ENCODE measurements around the gene DUSP6.

GRCh38 chr12:89344043-89344861, 8.0 kb downstream of the DUSP6 start:
- TF ChIP-seq SP1 (IDR thresholded peaks at IDR 0.05; ENCODE audit: low read depth, low read length): no peak
- no peak for TF ChIP-seq POLR2A (IDR thresholded peaks at IDR 0.05; ENCODE audit: control extremely low read depth in 1 of 2, low read depth in 2 of 2, low read length in 2 of 2)
- no peak for TF ChIP-seq CHD2 (IDR thresholded peaks at IDR 0.05; ENCODE audit: low read length)
- no peak for TF ChIP-seq SUZ12 (IDR thresholded peaks at IDR 0.05; ENCODE audit: low read length)
- TF ChIP-seq, protein P1, sequence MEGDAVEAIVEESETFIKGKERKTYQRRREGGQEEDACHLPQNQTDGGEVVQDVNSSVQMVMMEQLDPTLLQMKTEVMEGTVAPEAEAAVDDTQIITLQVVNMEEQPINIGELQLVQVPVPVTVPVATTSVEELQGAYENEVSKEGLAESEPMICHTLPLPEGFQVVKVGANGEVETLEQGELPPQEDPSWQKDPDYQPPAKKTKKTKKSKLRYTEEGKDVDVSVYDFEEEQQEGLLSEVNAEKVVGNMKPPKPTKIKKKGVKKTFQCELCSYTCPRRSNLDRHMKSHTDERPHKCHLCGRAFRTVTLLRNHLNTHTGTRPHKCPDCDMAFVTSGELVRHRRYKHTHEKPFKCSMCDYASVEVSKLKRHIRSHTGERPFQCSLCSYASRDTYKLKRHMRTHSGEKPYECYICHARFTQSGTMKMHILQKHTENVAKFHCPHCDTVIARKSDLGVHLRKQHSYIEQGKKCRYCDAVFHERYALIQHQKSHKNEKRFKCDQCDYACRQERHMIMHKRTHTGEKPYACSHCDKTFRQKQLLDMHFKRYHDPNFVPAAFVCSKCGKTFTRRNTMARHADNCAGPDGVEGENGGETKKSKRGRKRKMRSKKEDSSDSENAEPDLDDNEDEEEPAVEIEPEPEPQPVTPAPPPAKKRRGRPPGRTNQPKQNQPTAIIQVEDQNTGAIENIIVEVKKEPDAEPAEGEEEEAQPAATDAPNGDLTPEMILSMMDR (IDR thresholded peaks at IDR 0.05; ENCODE audit: control extremely low read depth in 1 of 3, insufficient read depth in 1 of 3, low read depth in 1 of 3, low read length in 3 of 3): no peak
- no peak for TF ChIP-seq RFX5 (IDR thresholded peaks at IDR 0.05; ENCODE audit: borderline replicate concordance, low read depth, low read length)
- no peak for TF ChIP-seq RBBP5 (IDR thresholded peaks at IDR 0.05; ENCODE audit: borderline replicate concordance, low read depth, low read length)
- no peak for TF ChIP-seq BACH1 (IDR thresholded peaks at IDR 0.05; ENCODE audit: low read length)
- TF ChIP-seq EZH2 (IDR thresholded peaks at IDR 0.05; ENCODE audit: low read depth, low read length, severe bottlenecking): no peak
- no peak for TF ChIP-seq GABPA (IDR thresholded peaks at IDR 0.05; ENCODE audit: borderline replicate concordance, insufficient read depth, low read length)
